Measurements from ENCODE around the gene YOD1. TPM values are rescaled to one million over a fixed set of nuclear protein-coding genes. Genes with fewer than 3 reads are reported as not detected.

YOD1 gene
- total and polyA plus RNA-seq, 10 of the 15 experiments (the other 5 are each of a cell fraction or from before 2014, with no cell fraction given): 2.1 to 7.9 (median 5.0) TPM

DNA sequence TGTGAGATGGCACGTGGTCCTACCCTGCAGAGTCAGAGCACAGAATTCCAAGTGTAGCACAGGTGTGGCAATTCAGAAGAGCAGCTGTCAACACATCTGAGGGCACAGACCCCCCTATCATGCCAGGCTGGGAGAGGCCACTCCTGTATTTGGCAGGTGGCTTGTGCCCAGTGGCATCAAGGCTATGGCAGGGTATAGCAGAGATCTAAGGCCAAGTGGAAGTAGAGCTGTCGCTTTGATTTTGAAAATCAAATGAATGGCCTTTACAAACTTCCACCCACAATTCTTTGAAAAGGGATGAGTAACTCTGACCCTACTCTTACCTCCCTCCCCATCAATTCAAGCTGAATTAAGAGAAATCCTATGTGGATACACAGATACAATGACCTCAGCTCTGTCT lies 31.8 kb downstream of the YOD1 start:
- peaks cover 0 to 4% of the 10 kb centered on the region in 2 experiments; a peak in 3 of 4 replicates for H3K27me3 ChIP-seq (replicated peaks in 1 of 2; ENCODE audit: control insufficient read depth in 2 of 2, insufficient read depth in 2 of 2, low read length in 1 of 2)
- H3K4me3 ChIP-seq: no peak overlapping the region
- ChIA-PET POLR2A (interaction anchor here (0.6 kb wide), 1 partner anchor 228 kb away, joined by 3 read pairs; no protein-coding TSS in a partner anchor), CTCF (interaction anchor here (1.4 to 2.0 kb wide), 2 partner anchors 15 to 27 kb away, joined by 4 to 5 read pairs; no protein-coding TSS in a partner anchor), RAD21 (ENCODE audit: unreplicated experiment) (no interaction called here), SMC1A (ENCODE audit: uncharacterized antibody, unreplicated experiment) (interaction anchor here (1.0 kb wide), 1 partner anchor 13 kb away, joined by 3 read pairs; no protein-coding TSS in a partner anchor)
- FAIRE-seq: no peak
- no peaks in the 10 kb centered on the region for H3K9me3 ChIP-seq (replicated peaks; ENCODE audit: control insufficient read depth, insufficient read depth, low read length)
- no peak overlapping the region for H3K4me2 ChIP-seq (ENCODE audit: control insufficient read depth, insufficient read depth)
- no peaks in the 10 kb centered on the region for H3K79me2 ChIP-seq (ENCODE audit: control insufficient read depth, insufficient read depth, low read length)
- no peak overlapping the region for H3K9ac ChIP-seq (ENCODE audit: control insufficient read depth, insufficient read depth, low read length)
- WGBS (ENCODE audit: insufficient coverage, insufficient replicate concordance, low lambda C conversion rate, missing lambda C conversion rate): 5% methylated on average over 2 of the region's 2 CpGs
- no peak for ATAC-seq
- no peaks in the 10 kb centered on the region for H3K4me1 ChIP-seq (ENCODE audit: control insufficient read depth, insufficient read depth, low read length)
- no peak overlapping the region for H2AFZ ChIP-seq (ENCODE audit: control insufficient read depth, low read depth, low read length)
- in situ Hi-C loops (cut with MboI): no loop called here
- no peak overlapping the region for H3K27ac ChIP-seq (ENCODE audit: control insufficient read depth, insufficient read depth)
- no peaks in the 10 kb centered on the region for H3K36me3 ChIP-seq (ENCODE audit: control insufficient read depth in 2 of 2, insufficient read depth in 2 of 2, low read length in 1 of 2)
- TF ChIP-seq MAX (IDR thresholded peaks at IDR 0.05; ENCODE audit: low read depth, low read length): no peak
- TF ChIP-seq ZNF687 (IDR thresholded peaks at IDR 0.05): no peak
- TF ChIP-seq RUNX3 (IDR thresholded peaks at IDR 0.05; ENCODE audit: low read length): no peak
- no peak for TF ChIP-seq EED (IDR thresholded peaks at IDR 0.05; ENCODE audit: low read depth)
- no peak for TF ChIP-seq NFYA (IDR thresholded peaks at IDR 0.05; ENCODE audit: borderline replicate concordance, low read depth, low read length)
- TF ChIP-seq SPI1 (IDR thresholded peaks at IDR 0.05; ENCODE audit: borderline replicate concordance, insufficient read depth, low read depth, low read length): no peak
- no peak for TF ChIP-seq ZBTB4 (CRISPR knock-in tag; IDR thresholded peaks at IDR 0.05)
- no peak for TF ChIP-seq HDGF (IDR thresholded peaks at IDR 0.05)
- no peak for TF ChIP-seq RCOR1 (conservative IDR thresholded peaks at IDR 0.05; ENCODE audit: low read depth, low read length)
- TF ChIP-seq ZNF24 (IDR thresholded peaks at IDR 0.05): no peak
- TF ChIP-seq ASH2L (IDR thresholded peaks at IDR 0.05; ENCODE audit: borderline replicate concordance, low read depth): no peak
- TF ChIP-seq CREB1 (IDR thresholded peaks at IDR 0.05; ENCODE audit: low read depth): no peak
- no peaks in the 10 kb centered on the region for H4K20me1 ChIP-seq (ENCODE audit: control insufficient read depth, insufficient read depth)
- intact Hi-C loops (cut with micrococcal nuclease; ENCODE audit: unreplicated experiment): no loop called here
- no peak for DNase-seq (ENCODE audit: low read depth, low spot score)
- BruUV-seq (replicated peaks): no TSS peak
